Mesendoderm (in vitro differentiated cells): ENCODE data around the gene OPN1MW3. TPM values are rescaled to one million over a fixed set of nuclear protein-coding genes. Genes with fewer than 3 reads are reported as not detected.
"Not testable (repeated sequence)": the region's sequence is repeated elsewhere in the genome, so short reads cannot be mapped to it uniquely, and the experiment has no call there.

Experiments
- DNase-seq: peaks from one replicate; pipeline ENCODE4 v3.0.0; 2013
- H2AK5ac ChIP-seq: 2 replicates; pipeline ENCODE4 v1.6.1; 2013; ENCODE audit warnings: low read length, inconsistent platforms
- H2BK120ac ChIP-seq: 2 replicates; pipeline ENCODE4 v1.6.1; 2013; ENCODE audit warnings: low read depth, mild to moderate bottlenecking, low read length, moderate library complexity, mixed read lengths
- H2BK15ac ChIP-seq: replicated peaks from 2 replicates; pipeline ENCODE4 v1.6.1; 2013; ENCODE audit warnings: low read depth, mild to moderate bottlenecking, moderate library complexity
- H2BK5ac ChIP-seq: 2 replicates; pipeline ENCODE4 v1.6.1; 2013; ENCODE audit warnings: low read length, inconsistent platforms
- H3K18ac ChIP-seq: 2 replicates; pipeline ENCODE4 v1.6.1; 2013; ENCODE audit warnings: mild to moderate bottlenecking, low read length, mixed read lengths
- H3K23ac ChIP-seq: one replicate; pipeline ENCODE4 v1.6.1; 2013; ENCODE audit warnings: low read length
- H3K27ac ChIP-seq: 2 replicates; pipeline ENCODE4 v1.5.1; 2013; ENCODE audit warnings: low read depth, mild to moderate bottlenecking, inconsistent platforms, low read length, moderate library complexity
- H3K27me3 ChIP-seq: 2 replicates; pipeline ENCODE4 v1.6.1; 2013; ENCODE audit warnings: low read length, control low read depth, mild to moderate bottlenecking, inconsistent platforms; ENCODE audit not compliant: insufficient read depth, poor library complexity
- H3K36me3 ChIP-seq: 2 replicates; pipeline ENCODE4 v1.6.1; 2013; ENCODE audit warnings: low read length, inconsistent platforms; ENCODE audit not compliant: control insufficient read depth, insufficient read depth
- H3K4ac ChIP-seq: one replicate; pipeline ENCODE4 v1.6.1; 2013; ENCODE audit warnings: low read depth, mild to moderate bottlenecking, low read length, moderate library complexity
- H3K4me1 ChIP-seq: 2 replicates; pipeline ENCODE4 v1.6.1; 2013; ENCODE audit warnings: low read depth, low read length, inconsistent platforms; ENCODE audit not compliant: control insufficient read depth
- H3K4me2 ChIP-seq: 2 replicates; pipeline ENCODE4 v1.6.1; 2013; ENCODE audit warnings: low read length
- H3K4me3 ChIP-seq: 2 replicates; pipeline ENCODE4 v1.5.1; 2013; ENCODE audit warnings: mild to moderate bottlenecking, low read length
- H3K56ac ChIP-seq: one replicate; pipeline ENCODE4 v1.6.1; 2013; ENCODE audit warnings: low read length
- H3K79me1 ChIP-seq: 2 replicates; pipeline ENCODE4 v1.6.1; 2013; ENCODE audit warnings: low read length, inconsistent platforms
- H3K79me2 ChIP-seq: 2 replicates; pipeline ENCODE4 v1.6.1; 2013; ENCODE audit warnings: mild to moderate bottlenecking, low read length; ENCODE audit not compliant: control insufficient read depth, insufficient read depth
- H3K9ac ChIP-seq: 2 replicates; pipeline ENCODE4 v1.6.1; 2013; ENCODE audit warnings: low read length, inconsistent platforms
- H4K5ac ChIP-seq: one replicate; pipeline ENCODE4 v1.6.1; 2013; ENCODE audit warnings: low read length
- H4K8ac ChIP-seq: one replicate; pipeline ENCODE4 v1.6.1; 2013; ENCODE audit warnings: low read depth, mild to moderate bottlenecking, control low read depth, low read length, moderate library complexity
- WGBS: extraction: QIAGEN DNeasy Blood & Tissue Kit; methylation state at CpG from one replicate; pipeline ENCODE4 v1.1.7; 2013; ENCODE audit warnings: low lambda C conversion rate, missing lambda C conversion rate; ENCODE audit not compliant: insufficient coverage; ENCODE audit errors: extremely low coverage; 5-methylcytosine and 5-hydroxymethylcytosine counted together
- polyA plus RNA-seq, 2 experiments: library from polyadenylated mRNA; stranded (reverse); fragments of 200-250 nt; gene quantifications; one replicate each; pipeline ENCODE4 v1.2.3, GENCODE V29; 2013

The OPN1MW3 gene
- not detected for polyA plus RNA-seq (2013, experiment 1 of 2)
- not detected for polyA plus RNA-seq (2013, experiment 2 of 2)

- not testable (repeated sequence) for H4K5ac ChIP-seq, H3K18ac ChIP-seq, H3K79me2 ChIP-seq, H2BK5ac ChIP-seq, H4K8ac ChIP-seq, H3K36me3 ChIP-seq, H2BK15ac ChIP-seq, H3K9ac ChIP-seq, H2BK120ac ChIP-seq, H3K56ac ChIP-seq, H3K27me3 ChIP-seq, H3K4me1 ChIP-seq, H3K23ac ChIP-seq, H3K27ac ChIP-seq, DNase-seq, H3K4me3 ChIP-seq, H3K79me1 ChIP-seq, H3K4me2 ChIP-seq, H2AK5ac ChIP-seq, H3K4ac ChIP-seq
- WGBS: no CpG with 5 or more reads among the region's 17 CpGs
Measured at GRCh38 chrX:154257282-154257681, at the start of gene OPN1MW3. Gene OPN1MW3 (plus strand): TSS chrX:154257582. CDS start chrX:154257620, 38 bp downstream.

DNA sequence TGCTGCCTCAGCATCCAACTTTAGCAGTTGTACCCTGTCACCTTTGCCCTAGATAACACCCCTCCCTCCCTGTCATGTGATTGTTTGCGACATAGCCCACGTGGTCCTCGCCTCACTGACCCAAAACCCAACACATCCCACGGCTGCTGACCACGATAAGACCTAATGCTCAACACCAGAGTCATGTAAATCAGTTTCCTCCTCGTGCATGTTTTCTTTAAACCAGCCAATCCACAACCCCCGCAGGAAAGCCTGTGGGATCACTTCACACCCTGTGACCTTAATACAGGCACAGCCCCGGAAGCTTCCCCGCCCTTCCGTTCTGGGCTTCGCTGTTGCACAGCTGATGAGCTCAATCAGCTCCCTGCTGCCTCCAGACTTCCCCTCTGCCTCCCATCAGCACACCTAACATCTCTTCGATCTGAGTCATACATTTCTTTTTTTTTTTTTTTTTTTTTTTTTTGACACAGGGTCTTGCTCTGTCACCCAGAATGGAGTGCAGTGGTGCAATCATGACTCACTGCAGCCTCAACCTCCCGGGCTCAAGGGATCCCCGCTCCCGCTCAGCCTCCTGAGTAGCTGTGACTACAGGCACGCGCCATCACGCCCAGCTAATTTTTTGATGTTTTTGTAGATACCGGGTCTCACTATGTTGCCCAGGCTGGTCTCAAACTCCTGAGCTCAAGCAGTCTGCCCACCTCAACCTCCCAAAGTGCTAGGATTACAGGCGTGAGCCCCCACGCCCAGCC is 47.5 kb upstream of the OPN1MW3 start:
- H2BK15ac ChIP-seq, H3K4me2 ChIP-seq, H3K79me2 ChIP-seq, H2BK5ac ChIP-seq, H3K4me1 ChIP-seq, H3K23ac ChIP-seq, H3K56ac ChIP-seq, H2AK5ac ChIP-seq, H3K4me3 ChIP-seq, H3K27ac ChIP-seq, DNase-seq, H3K18ac ChIP-seq, H4K5ac ChIP-seq, H3K4ac ChIP-seq, H3K79me1 ChIP-seq, H3K9ac ChIP-seq, H3K27me3 ChIP-seq, H2BK120ac ChIP-seq, H3K36me3 ChIP-seq, H4K8ac ChIP-seq: not testable (repeated sequence)
- no CpG with 5 or more reads among the region's 21 CpGs for WGBS

DNA sequence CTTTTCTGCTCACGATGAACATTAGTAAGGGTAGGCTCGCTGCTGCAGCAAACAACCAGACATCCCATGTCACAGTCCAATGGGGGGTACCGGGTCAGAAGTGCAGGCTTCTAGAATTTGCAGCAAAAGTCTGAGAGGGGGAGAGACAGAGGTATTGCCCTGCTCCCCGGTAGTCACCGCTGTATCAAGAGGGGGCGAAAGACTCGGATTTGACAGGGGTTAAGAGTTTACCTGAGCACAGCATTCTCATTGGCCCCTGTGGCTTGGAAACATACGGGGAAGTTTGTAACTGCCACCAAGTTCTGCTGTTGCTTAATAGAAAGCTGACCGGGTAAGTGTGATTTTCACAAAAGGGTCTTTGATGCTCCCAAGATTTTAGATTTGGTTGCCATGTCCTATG is 46.3 kb upstream of the OPN1MW3 start:
- H3K56ac ChIP-seq, H2BK120ac ChIP-seq: not testable (repeated sequence)
- WGBS: no CpG with 5 or more reads among the region's 9 CpGs

GRCh38 chrX:154211499-154211898 is 45.9 kb upstream of the OPN1MW3 start:
- not testable (repeated sequence) for H3K27ac ChIP-seq, H3K56ac ChIP-seq, H3K4me2 ChIP-seq, H4K5ac ChIP-seq, DNase-seq, H3K79me1 ChIP-seq, H3K4me1 ChIP-seq, H2BK120ac ChIP-seq, H3K79me2 ChIP-seq, H3K27me3 ChIP-seq, H3K9ac ChIP-seq, H3K23ac ChIP-seq, H4K8ac ChIP-seq, H3K4me3 ChIP-seq, H3K18ac ChIP-seq, H2BK15ac ChIP-seq, H3K36me3 ChIP-seq, H3K4ac ChIP-seq, H2BK5ac ChIP-seq, H2AK5ac ChIP-seq
- WGBS: no CpG with 5 or more reads among the region's 10 CpGs

More for the DNA sequence above, 46.3 kb upstream of the OPN1MW3 start:
- not testable (repeated sequence) for H4K5ac ChIP-seq, H3K36me3 ChIP-seq, H3K4me2 ChIP-seq, DNase-seq, H2BK5ac ChIP-seq, H4K8ac ChIP-seq, H2BK15ac ChIP-seq, H3K18ac ChIP-seq, H3K79me2 ChIP-seq, H3K27ac ChIP-seq, H3K23ac ChIP-seq, H3K4me3 ChIP-seq, H2AK5ac ChIP-seq, H3K79me1 ChIP-seq, H3K27me3 ChIP-seq, H3K9ac ChIP-seq, H3K4ac ChIP-seq, H3K4me1 ChIP-seq

DNA sequence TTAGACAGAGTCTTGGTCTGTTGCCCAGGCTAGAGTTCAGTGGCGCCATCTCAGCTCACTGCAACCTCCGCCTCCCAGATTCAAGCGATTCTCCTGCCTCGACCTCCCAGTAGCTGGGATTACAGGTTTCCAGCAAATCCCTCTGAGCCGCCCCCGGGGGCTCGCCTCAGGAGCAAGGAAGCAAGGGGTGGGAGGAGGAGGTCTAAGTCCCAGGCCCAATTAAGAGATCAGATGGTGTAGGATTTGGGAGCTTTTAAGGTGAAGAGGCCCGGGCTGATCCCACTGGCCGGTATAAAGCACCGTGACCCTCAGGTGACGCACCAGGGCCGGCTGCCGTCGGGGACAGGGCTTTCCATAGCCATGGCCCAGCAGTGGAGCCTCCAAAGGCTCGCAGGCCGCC is 37.9 kb upstream of the OPN1MW3 start, which contains the start of gene OPN1MW2:
Gene OPN1MW2 (plus strand): TSS at position 301 of the 400 bp plus-strand sequence. CDS start 60 bp downstream, at position 361.
- not testable (repeated sequence) for H3K79me2 ChIP-seq, H3K4me1 ChIP-seq, H4K8ac ChIP-seq, H2BK5ac ChIP-seq, H3K27ac ChIP-seq, DNase-seq, H3K4me3 ChIP-seq, H3K27me3 ChIP-seq, H3K4ac ChIP-seq, H3K56ac ChIP-seq, H3K4me2 ChIP-seq, H3K79me1 ChIP-seq, H3K9ac ChIP-seq, H2BK120ac ChIP-seq, H4K5ac ChIP-seq, H2AK5ac ChIP-seq, H2BK15ac ChIP-seq, H3K36me3 ChIP-seq, H3K18ac ChIP-seq, H3K23ac ChIP-seq
- no CpG with 5 or more reads among the region's 16 CpGs for WGBS

GRCh38 chrX:154225292-154225691 is 32.1 kb upstream of the OPN1MW3 start:
- H4K5ac ChIP-seq, H3K36me3 ChIP-seq, H3K79me1 ChIP-seq, H2BK5ac ChIP-seq, H4K8ac ChIP-seq, H3K23ac ChIP-seq, H3K9ac ChIP-seq, H2AK5ac ChIP-seq, H3K18ac ChIP-seq, H3K4ac ChIP-seq, H2BK120ac ChIP-seq, H3K4me3 ChIP-seq, DNase-seq, H3K4me1 ChIP-seq, H3K56ac ChIP-seq, H2BK15ac ChIP-seq, H3K4me2 ChIP-seq, H3K27ac ChIP-seq, H3K79me2 ChIP-seq, H3K27me3 ChIP-seq: not testable (repeated sequence)
- WGBS: no CpG with 5 or more reads among the region's 6 CpGs
